ENCODE data around the gene BSDC1. TPM values are rescaled to one million over a fixed set of nuclear protein-coding genes. Genes with fewer than 3 reads are reported as not detected.

Gene BSDC1
- polyA plus RNA-seq, 3 donors, result 58.8 to 60.3 (median 59.5) TPM

DNA sequence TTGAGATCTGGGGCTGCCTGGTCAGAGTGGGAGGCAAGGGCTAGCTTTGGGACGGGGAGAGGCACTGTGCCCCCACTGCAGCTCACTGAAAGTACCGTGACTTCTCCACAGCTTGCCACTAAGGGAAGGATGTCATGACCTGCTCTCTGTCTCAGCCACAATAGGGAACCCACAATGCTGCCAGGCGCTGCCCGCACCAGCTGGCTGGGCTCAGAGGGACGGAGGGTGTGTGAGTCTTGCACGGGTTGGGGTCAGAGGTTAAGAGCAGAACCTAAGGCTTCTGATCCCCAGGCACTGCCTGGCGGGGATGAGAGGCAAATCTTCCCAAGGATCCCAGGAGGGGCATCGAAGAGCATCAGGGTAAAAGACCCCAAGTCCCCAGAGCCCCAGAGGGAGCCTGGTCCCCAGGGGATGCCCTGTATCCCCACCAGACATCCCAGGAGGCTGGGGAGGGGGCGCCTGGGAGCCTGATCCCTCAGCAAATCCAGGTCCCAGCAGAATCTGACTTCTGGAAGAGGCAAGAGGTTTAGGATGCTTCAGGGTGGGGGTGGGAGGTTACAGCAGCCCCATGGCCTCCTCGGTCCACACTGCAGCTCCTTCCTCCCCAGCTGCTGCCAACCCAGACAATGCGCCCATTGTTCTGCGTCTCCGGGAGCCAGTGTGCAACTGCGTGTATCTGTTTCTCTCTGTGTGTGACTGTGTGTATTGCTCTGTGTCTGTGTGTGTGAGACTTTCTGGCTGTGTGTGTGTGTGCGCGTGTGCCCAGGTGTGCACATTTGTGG, 56.2 kb downstream of the BSDC1 start:
- no peak for DNase-seq (ENCODE audit: low read depth in 3 of 3, low spot score in 2 of 3)

DNA sequence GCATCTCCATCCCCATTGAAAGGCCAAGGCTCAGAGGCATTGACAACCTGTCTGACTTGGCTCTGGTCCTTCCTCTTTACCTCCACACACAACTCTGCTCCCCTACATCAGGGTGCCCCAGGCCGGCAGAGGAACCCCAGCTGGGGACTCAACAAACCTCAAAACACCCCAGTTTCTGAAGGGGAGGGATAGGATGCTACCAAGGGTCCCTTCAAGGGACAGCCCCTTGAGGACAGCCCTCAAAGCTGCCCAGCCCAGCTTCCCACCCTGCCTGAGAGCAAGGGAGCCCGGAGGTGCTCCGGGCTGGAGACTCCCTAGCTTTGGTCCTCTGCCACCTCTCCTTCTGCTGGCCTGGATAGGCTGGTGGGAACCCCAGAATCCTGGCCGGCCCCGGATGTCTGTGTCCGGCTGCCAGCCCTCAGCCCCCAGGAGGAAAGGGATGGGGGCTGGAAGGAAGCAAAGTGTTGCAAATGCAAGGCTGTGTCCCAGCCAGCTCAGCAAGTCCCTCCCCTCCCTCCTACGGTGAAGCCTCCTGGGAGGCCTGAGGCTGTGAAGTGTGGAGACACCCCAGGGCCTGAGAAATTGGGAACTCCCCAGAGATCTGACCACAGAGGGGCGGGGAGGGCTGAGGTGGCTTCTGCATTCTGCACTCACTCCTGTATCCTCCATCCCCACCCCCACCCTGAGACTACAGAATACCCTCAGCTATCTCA, 57.1 kb downstream of the BSDC1 start:
- DNase-seq (ENCODE audit: low read depth in 3 of 3, low spot score in 2 of 3), result no peak

DNA sequence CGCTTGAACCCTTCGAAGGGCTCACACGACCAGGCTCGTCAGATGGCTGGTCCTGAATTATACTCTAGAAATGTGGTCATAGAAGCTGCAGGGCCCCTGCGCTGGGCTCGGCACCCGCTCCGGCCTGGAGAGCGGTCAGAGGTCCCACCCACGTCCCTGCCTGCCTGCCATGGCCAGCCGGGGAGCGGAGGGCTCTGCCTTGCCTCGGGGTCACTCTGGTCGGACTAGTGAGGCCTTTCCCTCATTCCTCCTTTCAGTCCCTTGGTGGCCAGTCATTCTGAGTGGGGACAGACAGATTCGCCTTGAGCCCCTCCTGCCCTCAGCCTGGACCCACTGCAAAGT, 57.7 kb downstream of the BSDC1 start:
- no peak for DNase-seq (ENCODE audit: low read depth in 3 of 3, low spot score in 2 of 3)

DNA sequence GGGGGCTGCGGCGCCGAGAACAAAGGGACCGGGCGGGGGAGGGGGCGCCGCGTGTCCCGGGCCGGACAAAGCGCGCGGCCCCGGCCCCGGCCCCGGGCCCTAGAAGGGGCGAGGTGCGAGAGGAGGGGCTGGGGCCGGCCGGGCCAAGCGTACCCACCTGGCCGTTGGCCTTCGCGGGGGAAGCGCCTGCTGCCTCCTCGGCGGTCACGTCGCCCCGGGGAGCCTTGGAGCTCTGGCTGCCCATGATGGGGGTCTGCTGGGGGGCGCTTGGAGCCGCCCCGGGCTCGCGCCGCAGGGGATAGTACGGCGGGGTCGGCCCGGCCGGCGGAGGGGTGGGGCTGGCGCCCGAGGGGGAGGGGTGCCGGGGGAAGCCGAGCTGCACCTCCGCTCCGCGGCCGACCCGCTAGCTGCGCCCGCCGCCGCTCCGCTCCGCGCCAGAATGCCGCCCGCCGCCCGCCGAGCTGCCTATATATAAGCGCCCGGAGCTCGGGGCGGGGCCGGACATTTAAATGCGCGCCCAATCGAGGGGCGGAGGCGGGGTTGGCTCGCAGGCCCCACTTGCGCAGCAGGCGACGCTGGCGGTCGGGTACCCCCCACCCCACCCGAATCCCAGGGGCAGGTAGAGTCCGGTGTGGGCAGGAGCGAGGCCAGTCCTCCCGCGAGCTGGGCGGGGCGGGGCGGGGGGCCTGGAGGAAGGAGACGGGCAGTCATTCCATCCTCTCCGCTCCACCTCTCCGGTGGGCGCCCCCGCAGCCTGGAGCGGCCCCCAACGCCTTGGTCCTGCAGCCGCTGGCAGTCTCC, 58.3 kb downstream of the BSDC1 start, which contains the start of gene MARCKSL1:
Gene MARCKSL1, minus strand, starts transcription at position 444 of the 801 bp plus-strand sequence. Its CDS starts 200 bp downstream, at position 244.
- DNase-seq (ENCODE audit: low read depth in 3 of 3, low spot score in 2 of 3), result peak in 2 of 3 donors; percentile 65 to 66

DNA sequence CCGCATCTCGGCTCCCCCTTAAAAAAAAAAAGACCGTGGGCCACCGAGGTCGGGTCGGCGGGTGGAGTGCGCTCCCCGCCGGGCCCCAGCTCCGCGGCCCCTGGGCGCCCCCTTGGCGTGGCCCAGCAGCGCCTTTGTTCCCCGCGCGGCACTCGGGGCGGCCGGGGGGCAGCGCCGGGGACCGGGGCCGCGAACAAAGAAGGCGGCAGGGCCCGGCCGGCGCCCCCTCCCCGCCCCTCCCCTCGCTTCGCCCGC, 58.8 kb downstream of the BSDC1 start:
- no peak for DNase-seq (ENCODE audit: low read depth in 3 of 3, low spot score in 2 of 3)

DNA sequence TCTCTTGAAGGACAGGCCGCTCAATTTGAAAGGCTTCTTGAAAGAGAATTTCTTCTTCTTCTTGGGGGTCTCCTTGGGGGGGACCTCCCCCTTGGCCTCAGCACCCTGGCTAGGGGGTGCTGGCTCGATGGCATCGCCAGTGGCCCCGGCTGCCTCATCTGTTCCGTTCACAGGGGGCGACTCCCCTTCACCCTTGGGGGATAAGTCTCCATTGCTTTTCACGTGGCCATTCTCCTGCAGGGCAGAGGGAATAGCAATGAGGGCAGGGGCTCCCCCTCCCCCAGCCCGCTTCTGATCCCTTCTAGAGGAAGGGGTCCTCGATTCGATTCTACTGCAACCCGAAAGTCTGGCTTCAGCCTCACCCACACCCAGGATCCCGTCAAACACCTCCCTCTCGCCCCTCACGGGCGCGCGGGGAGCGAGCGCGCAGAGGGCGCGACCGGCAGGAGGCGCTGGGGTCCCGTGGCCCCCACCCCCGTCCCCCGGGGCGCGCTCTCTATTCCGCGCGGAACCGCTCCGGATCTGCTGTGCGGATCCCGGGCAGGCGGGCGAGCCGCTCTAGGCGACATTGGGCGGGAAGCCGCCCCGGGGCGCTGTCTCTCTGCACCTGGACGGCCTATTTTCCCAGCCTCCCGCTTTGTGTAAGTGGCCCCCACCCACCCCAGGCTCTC, 59.2 kb downstream of the BSDC1 start:
- DNase-seq (ENCODE audit: low read depth in 3 of 3, low spot score in 2 of 3), result no peak

DNA sequence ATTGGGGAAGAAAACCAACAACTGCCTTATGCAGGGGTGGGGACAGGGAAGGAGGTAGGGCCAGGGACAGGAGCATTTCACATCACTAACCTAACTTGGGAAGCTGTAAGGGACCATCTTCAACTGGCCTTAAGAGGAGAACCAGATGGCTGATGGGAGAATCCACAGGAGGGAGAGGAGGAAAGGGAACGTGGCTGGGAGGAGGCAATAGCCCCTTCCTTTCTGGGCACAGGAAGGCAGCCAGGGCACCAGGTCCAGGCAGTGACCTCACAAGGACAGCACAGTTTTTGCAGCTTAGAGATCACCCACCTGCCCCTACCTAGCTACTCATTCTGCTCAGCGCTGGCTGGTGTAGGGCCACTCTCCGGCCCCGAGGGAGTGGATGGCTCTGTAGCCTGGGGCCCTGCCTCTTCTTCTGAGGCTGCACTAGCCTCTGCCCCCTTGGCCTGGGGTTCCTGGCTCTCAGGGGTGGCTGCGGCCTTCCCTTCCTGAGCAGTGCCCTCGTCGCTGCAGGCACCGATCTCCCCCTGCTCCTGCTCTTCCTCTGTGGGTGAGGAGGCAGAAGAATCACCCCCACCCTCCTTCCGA, 59.9 kb downstream of the BSDC1 start:
- no peak for DNase-seq (ENCODE audit: low read depth in 3 of 3, low spot score in 2 of 3)

DNA sequence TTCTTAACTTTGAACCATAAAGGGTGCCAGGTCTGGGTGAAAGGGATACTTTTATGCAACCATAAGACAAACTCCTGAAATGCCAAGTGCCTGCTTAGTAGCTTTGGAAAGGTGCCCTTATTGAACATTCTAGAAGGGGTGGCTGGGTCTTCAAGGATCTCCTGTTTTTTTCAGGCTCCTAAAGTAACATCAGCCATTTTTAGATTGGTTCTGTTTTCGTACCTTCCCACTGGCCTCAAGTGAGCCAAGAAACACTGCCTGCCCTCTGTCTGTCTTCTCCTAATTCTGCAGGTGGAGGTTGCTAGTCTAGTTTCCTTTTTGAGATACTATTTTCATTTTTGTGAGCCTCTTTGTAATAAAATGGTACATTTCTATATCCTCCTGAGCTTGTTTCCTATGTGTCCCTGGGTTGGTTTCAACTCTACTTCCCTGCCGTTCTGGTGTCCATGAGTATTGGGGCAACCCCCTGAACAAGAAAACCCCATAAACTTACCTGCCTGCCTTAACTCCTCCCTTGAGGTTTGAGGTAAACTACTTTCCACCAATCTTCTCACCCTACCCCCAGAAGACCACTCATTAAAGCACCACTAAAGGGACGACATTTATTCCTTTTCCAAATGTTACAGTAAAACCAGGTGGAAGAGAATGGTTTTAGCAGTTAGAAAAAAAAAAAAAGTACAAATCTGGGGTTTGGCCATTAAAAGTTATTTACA, 60.8 kb downstream of the BSDC1 start:
- no peak for DNase-seq (ENCODE audit: low read depth in 3 of 3, low spot score in 2 of 3)

DNA sequence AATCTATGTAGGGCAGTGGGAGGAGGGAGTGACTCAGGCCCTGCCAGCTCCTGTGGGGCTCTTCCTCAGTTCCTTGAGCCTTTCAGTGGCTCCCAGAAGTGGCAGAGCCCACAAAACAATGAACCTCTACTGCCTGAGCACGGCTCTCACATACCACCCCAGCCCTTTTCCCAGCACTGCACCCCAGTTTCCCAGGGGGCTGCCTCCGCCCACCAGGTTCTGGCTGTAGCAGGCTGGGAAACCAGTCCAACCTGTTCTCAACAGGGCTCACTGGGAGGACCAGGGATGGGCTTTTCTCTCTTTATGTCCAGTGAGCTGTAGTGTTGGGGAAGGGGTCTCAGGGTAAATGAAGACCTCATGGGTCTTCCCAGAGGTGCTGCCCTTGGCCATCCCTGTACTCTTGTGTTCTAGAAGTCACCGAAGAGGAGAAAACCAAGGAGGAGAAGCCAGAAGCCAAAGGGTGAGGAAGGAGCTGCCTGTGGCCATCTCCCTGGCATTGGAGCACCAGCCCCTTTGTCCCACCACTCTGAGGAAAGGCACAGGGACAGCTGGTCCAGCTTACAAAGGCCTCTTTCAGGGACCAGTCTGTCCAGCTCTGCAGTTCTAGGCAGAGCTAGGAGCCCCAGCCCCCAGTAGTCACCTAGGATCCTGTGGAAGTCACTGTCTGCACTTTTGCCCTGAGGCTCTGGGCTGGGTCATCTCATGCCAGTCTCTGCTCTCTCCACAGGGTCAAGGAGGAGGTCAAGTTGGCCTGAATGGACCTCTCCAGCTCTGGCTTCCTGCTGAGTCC, 61.8 kb downstream of the BSDC1 start:
- no peak for DNase-seq (ENCODE audit: low read depth in 3 of 3, low spot score in 2 of 3)

DNA sequence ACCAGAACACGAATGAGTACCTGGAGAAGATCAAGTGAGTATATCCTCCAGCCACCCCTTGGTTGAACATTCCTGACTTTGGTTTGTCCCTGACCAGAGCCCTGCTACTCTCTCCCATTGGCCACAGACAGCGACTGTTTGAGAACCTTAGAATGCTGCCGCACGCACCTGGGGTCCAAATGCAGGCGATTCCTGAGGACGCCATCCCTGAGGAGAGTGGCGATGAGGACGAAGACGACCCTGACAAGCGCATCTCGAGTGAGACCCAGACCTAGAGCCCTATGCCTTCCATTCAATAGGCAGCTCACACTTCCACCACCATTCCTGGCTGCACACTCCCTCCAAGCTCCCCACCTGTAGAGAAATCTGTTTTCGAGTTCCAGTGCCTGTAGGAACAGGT, 62.7 kb downstream of the BSDC1 start:
- DNase-seq (ENCODE audit: low read depth in 3 of 3, low spot score in 2 of 3), result no peak

DNA sequence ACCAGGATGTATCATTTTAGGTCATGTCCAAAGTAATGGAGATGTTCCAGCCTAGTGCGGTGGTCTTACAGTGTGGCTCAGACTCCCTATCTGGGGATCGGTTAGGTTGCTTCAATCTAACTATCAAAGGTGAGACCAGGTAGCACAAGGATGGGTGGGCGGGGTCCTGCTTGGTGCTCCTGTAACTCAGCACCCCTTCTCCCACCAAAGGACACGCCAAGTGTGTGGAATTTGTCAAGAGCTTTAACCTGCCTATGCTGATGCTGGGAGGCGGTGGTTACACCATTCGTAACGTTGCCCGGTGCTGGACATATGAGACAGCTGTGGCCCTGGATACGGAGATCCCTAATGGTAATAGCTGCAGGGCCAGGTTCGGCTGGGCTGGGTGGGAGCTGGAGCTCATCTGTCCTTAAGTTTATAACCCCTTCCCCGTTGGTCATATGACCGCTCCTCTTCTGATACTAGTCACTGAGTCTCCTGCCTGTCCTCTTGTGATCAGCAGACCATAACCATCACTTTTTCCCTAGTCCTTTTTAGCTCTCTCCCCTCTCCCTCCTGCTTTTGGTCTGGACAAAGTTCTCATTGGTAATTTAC, 63.6 kb downstream of the BSDC1 start:
- no peak for DNase-seq (ENCODE audit: low read depth in 3 of 3, low spot score in 2 of 3)

DNA sequence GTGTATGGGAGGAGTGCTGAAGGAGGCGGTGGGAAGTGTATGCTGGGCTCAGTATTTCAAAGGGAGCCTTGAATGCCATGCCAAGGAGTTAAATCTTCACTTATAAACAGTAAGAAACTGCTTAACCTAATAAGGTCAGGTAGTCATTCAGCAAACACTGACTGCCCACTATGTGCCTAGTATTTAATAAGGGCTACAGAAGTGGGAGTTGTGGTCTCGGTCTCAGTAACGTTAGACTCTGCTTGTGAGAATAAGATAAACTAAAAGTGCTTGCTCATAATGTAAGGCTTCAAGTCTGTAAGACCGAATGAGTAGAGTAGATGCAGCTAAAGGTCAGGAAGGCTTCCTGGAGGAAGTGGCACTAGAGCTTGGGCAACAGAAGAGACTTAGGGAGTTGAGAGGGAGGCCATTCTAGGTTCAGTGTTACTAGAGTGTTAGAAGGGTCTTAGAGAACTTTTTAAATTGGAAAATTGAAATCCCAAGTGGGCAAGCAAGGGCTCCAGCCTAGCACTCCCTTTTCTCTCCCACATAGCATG, 64.2 kb downstream of the BSDC1 start:
- DNase-seq (ENCODE audit: low read depth in 3 of 3, low spot score in 2 of 3), result no peak

DNA sequence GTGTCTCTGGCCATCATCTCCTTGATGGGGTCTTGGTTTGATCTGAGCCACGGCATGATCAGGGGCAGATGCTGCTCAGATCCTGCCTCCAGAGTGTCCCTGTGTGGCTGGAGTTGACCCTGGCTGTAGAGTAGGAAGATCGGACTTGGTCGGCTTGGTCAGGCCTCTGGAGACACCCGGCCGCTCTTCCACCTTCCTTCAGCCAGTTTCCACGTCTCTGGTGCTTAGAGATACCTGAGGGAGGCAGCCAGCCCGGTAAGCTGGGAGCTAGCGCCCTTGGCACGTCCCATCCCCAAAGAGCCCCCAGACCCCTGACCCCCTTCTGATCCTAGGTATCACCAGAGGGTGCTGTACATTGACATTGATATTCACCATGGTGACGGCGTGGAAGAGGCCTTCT, 67.0 kb downstream of the BSDC1 start:
- no peak for DNase-seq (ENCODE audit: low read depth in 3 of 3, low spot score in 2 of 3)

DNA sequence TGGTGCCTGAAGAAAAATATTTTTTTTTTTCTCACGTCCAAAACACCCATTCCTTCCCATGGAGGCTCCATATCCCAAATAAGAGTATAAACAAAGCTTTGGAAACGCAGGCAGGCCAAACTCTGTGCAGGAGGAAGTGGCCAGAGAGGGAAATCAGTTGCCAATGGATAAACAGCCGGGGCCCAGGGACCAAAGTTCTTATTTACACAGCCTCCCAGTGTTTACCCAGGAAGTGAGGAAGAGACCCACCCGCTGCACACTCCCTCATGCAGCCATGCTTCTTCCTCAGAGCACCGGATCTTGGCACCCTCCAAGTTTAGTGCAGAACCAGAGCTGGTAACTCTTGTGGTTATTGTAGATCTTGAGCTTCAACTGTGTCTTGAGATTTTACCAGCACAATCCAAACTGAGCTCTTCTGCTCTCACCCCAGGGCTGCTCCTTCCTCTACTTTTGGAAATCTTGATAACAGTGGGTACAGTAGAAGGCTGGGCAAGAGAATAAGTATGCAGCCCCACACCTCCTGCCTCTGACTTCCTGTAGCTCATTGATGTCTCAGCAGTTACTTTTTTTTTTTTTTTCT, 72.4 kb downstream of the BSDC1 start:
- no peak for DNase-seq (ENCODE audit: low read depth in 3 of 3, low spot score in 2 of 3)

DNA sequence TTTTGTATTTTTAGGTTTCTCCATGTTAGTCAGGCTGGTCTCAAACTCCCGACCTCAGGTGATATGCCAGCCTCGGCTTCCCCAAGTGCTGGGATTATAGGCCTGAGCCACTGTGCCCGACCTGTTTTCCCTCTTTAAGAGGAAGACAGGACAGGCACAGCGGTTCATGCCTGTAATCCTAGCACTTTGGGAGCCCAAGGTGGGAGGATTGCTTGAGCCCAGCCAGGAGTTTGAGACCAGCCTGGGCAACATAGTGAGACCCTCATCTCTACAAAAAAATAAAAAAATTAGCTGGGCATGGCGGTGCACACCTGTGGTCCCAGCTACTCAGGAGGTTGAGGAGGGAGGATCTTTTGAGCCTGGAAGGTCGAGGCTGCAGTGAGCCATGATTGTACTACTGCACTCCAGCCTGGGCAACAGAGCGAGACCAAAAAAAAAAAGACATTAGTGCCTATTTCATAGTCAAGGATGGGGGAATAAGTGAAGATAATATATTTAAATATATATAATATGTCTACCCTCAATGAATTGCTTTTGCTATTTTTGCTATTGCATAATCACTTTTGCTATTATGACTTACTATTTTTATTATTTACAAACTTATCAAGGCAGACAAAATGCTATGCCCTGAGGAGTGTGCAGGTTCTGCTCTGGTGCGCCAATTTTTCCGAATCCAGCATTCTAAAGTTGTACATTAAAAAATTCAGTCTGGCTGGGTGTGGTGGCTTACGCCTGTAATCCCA, 75.9 kb downstream of the BSDC1 start:
- no peak for DNase-seq (ENCODE audit: low read depth in 3 of 3, low spot score in 2 of 3)

DNA sequence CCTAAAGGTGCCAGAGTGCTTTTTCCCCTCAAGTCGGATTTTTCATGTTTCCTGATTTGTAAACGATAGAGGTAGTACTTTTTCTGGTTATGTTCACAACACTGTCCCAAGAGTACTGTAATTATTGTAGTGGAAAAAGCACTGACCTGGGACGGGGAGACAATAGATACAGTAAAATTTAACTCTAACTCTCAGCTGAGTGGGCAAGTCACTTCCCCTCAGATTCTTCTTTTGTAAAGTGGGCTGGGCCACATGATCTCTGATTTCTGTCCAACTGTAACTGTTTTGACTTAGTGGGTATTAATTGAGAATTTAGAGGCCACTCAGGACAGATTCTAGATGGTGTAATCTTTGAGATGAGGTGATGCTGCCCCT, 77.4 kb downstream of the BSDC1 start:
- DNase-seq (ENCODE audit: low read depth in 3 of 3, low spot score in 2 of 3), result no peak
